Fibroblast of villous mesenchyme (primary cell): ENCODE data around the gene MPZL2. TPM values are rescaled to one million over a fixed set of nuclear protein-coding genes. Genes with fewer than 3 reads are reported as not detected.

ENCODE experiments used
- DNase-seq: peaks from one replicate; pipeline ENCODE4 v3.0.0-alpha.2; 2010; ENCODE audit warnings: low read depth
- H3K4me3 ChIP-seq: 2 replicates; pipeline ENCODE4 v1.5.1; 2011; ENCODE audit warnings: low read depth, mild to moderate bottlenecking, low read length
- CTCF ChIP-seq: IDR thresholded peaks from 2 replicates; pipeline ENCODE4 v1.5.1; 2012; ENCODE audit warnings: low read depth, mild to moderate bottlenecking, low read length; ENCODE audit not compliant: insufficient read depth
- total RNA-seq: library from RNA; depleted of rRNA; stranded (reverse); fragments of >200 nt; gene quantifications from 2 replicates; pipeline ENCODE4 v1.2.3, GENCODE V29; 2012

MPZL2 gene
- total RNA-seq, 1 donor: not detected

GRCh38 chr11:118283756-118284350 is 19.8 kb upstream of the MPZL2 start:
- no peak for DNase-seq
- TF ChIP-seq CTCF: no peak
- no peak overlapping the region for H3K4me3 ChIP-seq

- no peak for TF ChIP-seq CTCF
These were observed 19.0 kb upstream of the MPZL2 start for GRCh38 chr11:118283037-118283636.

GRCh38 chr11:118282606-118283005 is 18.5 kb upstream of the MPZL2 start:
- DNase-seq: no peak
- no peak for TF ChIP-seq CTCF
- H3K4me3 ChIP-seq: no peak overlapping the region

More at GRCh38 chr11:118283037-118283636, 19.0 kb upstream of the MPZL2 start:
- no peak for DNase-seq
- H3K4me3 ChIP-seq: no peak overlapping the region

- no peak overlapping the region for H3K4me3 ChIP-seq
- no peak for DNase-seq
- no peak for TF ChIP-seq CTCF
These were observed 17.2 kb upstream of the MPZL2 start for GRCh38 chr11:118281284-118281683.

GRCh38 chr11:118277312-118277711 is 13.2 kb upstream of the MPZL2 start:
- TF ChIP-seq CTCF: no peak
- DNase-seq: no peak
- H3K4me3 ChIP-seq: no peak overlapping the region

GRCh38 chr11:118276422-118276821 is 12.3 kb upstream of the MPZL2 start:
- no peak for DNase-seq
- no peak overlapping the region for H3K4me3 ChIP-seq
- TF ChIP-seq CTCF: no peak

- TF ChIP-seq CTCF: no peak
- no peak overlapping the region for H3K4me3 ChIP-seq
- peak; percentile 10 for DNase-seq
These were observed 11.1 kb upstream of the MPZL2 start for GRCh38 chr11:118275176-118275575.
